DOHH2 (cell line): ENCODE data around the gene CASP14.

ENCODE experiments used
- H3F3A ChIP-seq: fragments of 200-600 bp; sonication (generic), shearing (Covaris generic); 2 replicates; pipeline ENCODE4 v1.6.0; 2016; ENCODE audit warnings: antibody characterized with exemption, mild to moderate bottlenecking; ENCODE audit not compliant: control insufficient read depth, insufficient read depth
- H3K27ac ChIP-seq: fragments of 200-600 bp; sonication (generic); 2 replicates; pipeline ENCODE4 v1.5.1; 2014; ENCODE audit warnings: low read depth, mild to moderate bottlenecking, low read length, moderate library complexity
- H3K27me3 ChIP-seq: fragments of 200-600 bp; sonication (generic); 2 replicates; pipeline ENCODE4 v1.6.1; 2014; ENCODE audit warnings: mild to moderate bottlenecking, low read length, mixed read lengths; ENCODE audit not compliant: control insufficient read depth
- H3K36me3 ChIP-seq: fragments of 200-600 bp; sonication (generic); 2 replicates; pipeline ENCODE4 v1.6.1; 2014; ENCODE audit warnings: mild to moderate bottlenecking, low read length, moderate library complexity, mixed read lengths; ENCODE audit not compliant: control insufficient read depth
- H3K4me1 ChIP-seq: fragments of 200-600 bp; sonication (generic); 2 replicates; pipeline ENCODE4 v1.6.1; 2014; ENCODE audit warnings: mild to moderate bottlenecking, low read length, mixed read lengths; ENCODE audit not compliant: control insufficient read depth
- H3K4me2 ChIP-seq: fragments of 200-600 bp; sonication (generic); 2 replicates; pipeline ENCODE4 v1.6.0; 2014; ENCODE audit warnings: mild to moderate bottlenecking, low read length, moderate library complexity
- H3K4me3 ChIP-seq: fragments of 200-600 bp; sonication (generic); 2 replicates; pipeline ENCODE4 v1.5.1; 2014; ENCODE audit warnings: mild to moderate bottlenecking, low read length, mixed read lengths
- H3K79me2 ChIP-seq: fragments of 200-600 bp; sonication (generic); 2 replicates; pipeline ENCODE4 v1.6.1; 2014; ENCODE audit warnings: mild to moderate bottlenecking, low read length, mixed read lengths; ENCODE audit not compliant: control insufficient read depth
- H3K9me2 ChIP-seq: fragments of 200-600 bp; sonication (generic); replicated peaks from 2 replicates; pipeline ENCODE4 v1.6.1; 2014; ENCODE audit warnings: mild to moderate bottlenecking, low read length, mixed read lengths; ENCODE audit not compliant: control insufficient read depth
- H3K9me3 ChIP-seq: fragments of 200-600 bp; sonication (generic); 2 replicates; pipeline ENCODE4 v1.6.1; 2014; ENCODE audit warnings: antibody characterized with exemption, low read length, mixed read lengths; ENCODE audit not compliant: control insufficient read depth, insufficient read depth
- H4K20me1 ChIP-seq: fragments of 200-600 bp; sonication (generic); 2 replicates; pipeline ENCODE4 v1.6.0; 2014; ENCODE audit warnings: low read depth, mild to moderate bottlenecking, antibody characterized with exemption, low read length, moderate library complexity; ENCODE audit not compliant: control insufficient read depth, insufficient read depth
- CTCF ChIP-seq: fragments of 200-600 bp; sonication (generic); IDR thresholded peaks from one replicate; pipeline ENCODE4 v1.5.1; 2014; ENCODE audit warnings: antibody characterized with exemption, mild to moderate bottlenecking, low read depth, low read length; ENCODE audit not compliant: poor library complexity, severe bottlenecking
- EZH2phosphoT487 ChIP-seq: fragments of 200-600 bp; sonication (generic); IDR thresholded peaks from 2 replicates; pipeline ENCODE4 v1.6.1; 2017; ENCODE audit warnings: borderline replicate concordance, mild to moderate bottlenecking, antibody characterized with exemption, low read length, moderate library complexity, mixed read lengths

Gene CASP14

DNA sequence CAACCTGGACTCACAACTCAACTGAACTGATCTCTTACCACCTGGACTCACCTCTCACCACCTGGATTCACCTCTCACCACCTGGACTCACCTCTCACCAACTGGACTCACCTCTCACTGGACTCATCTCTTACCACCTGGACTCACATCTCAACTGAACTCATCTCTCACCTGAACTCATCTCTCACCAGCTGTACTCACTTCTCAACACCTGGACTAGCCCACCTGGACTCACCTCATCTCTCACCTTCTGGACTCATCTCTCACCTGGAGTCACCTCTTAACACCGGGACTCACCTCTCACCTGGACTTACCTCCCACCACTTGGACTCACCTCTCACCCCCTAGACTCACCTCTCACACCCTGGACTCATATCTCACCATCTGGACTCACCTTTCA is 7.3 kb upstream of the CASP14 start:
- H3K9me2 ChIP-seq = no peaks in the 10 kb centered on the region
- no peak overlapping the region for H3K27ac ChIP-seq
- TF ChIP-seq CTCF = no peak
- no peak for TF ChIP-seq EZH2phosphoT487
- no peaks in the 10 kb centered on the region for H3K36me3 ChIP-seq
- no peak overlapping the region for H3K4me2 ChIP-seq
- H3K9me3 ChIP-seq = no peaks in the 10 kb centered on the region
- H3K4me3 ChIP-seq = no peak overlapping the region
- H3K79me2 ChIP-seq = no peaks in the 10 kb centered on the region
- H4K20me1 ChIP-seq = no peaks in the 10 kb centered on the region
- no peaks in the 10 kb centered on the region for H3K4me1 ChIP-seq
- H3K27me3 ChIP-seq = no peaks in the 10 kb centered on the region
- no peaks in the 10 kb centered on the region for H3F3A ChIP-seq

GRCh38 chr19:15042826-15043225 is 6.5 kb upstream of the CASP14 start:
- TF ChIP-seq EZH2phosphoT487 = no peak
- TF ChIP-seq CTCF = no peak
- no peaks in the 10 kb centered on the region for H4K20me1 ChIP-seq

DNA sequence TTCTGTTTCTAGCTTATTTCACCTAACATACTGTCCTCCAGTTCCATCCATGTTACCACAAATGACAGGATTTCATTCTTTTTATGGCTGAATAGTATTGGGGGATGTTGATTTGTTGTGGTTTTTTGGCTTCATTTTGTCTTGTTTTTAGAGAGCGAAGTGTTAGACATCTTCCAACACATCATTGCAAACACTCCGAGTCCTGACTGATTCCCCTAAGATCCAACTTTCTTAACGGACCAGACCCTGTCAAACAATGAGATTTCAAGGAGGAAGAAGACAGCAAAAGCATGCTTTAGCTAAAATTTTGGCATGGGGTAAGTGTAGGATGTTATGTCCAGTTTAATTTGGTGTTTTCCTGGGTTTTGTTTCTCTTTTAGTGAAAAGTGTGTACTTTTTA is 3.8 kb upstream of the CASP14 start:
- no peaks in the 10 kb centered on the region for H4K20me1 ChIP-seq
- no peaks in the 10 kb centered on the region for H3K9me3 ChIP-seq
- no peak overlapping the region for H3K27ac ChIP-seq
- no peaks in the 10 kb centered on the region for H3F3A ChIP-seq
- H3K9me2 ChIP-seq = no peaks in the 10 kb centered on the region
- no peak overlapping the region for H3K4me2 ChIP-seq
- no peaks in the 10 kb centered on the region for H3K79me2 ChIP-seq
- H3K27me3 ChIP-seq = no peaks in the 10 kb centered on the region
- H3K4me3 ChIP-seq = no peak overlapping the region
- H3K4me1 ChIP-seq = no peaks in the 10 kb centered on the region
- TF ChIP-seq EZH2phosphoT487 = no peak
- TF ChIP-seq CTCF = no peak
- H3K36me3 ChIP-seq = no peaks in the 10 kb centered on the region

More at GRCh38 chr19:15042826-15043225, 6.5 kb upstream of the CASP14 start:
- Histone ChIP-seq H3K27ac (no peak overlapping the region), H3F3A (no peaks in the 10 kb centered on the region), H3K9me3 (no peaks in the 10 kb centered on the region), H3K9me2 (no peaks in the 10 kb centered on the region), H3K36me3 (no peaks in the 10 kb centered on the region), H3K4me2 (no peak overlapping the region), H3K4me1 (no peaks in the 10 kb centered on the region), H3K27me3 (no peaks in the 10 kb centered on the region), H3K79me2 (no peaks in the 10 kb centered on the region), H3K4me3 (no peak overlapping the region)

- Histone ChIP-seq H3K9me2 (no peaks in the 10 kb centered on the region), H3K79me2 (no peaks in the 10 kb centered on the region), H3K4me1 (no peaks in the 10 kb centered on the region), H3K27ac (no peak overlapping the region), H3K27me3 (no peaks in the 10 kb centered on the region), H3F3A (no peaks in the 10 kb centered on the region), H3K9me3 (no peaks in the 10 kb centered on the region), H4K20me1 (no peaks in the 10 kb centered on the region), H3K4me2 (no peak overlapping the region), H3K4me3 (no peak overlapping the region), H3K36me3 (no peaks in the 10 kb centered on the region)
- no peak for TF ChIP-seq EZH2phosphoT487
- TF ChIP-seq CTCF = no peak
Measured at GRCh38 chr19:15047680-15048079, 1.6 kb upstream of the CASP14 start.
